ENCODE data around the gene HMGXB4. TPM values are rescaled to one million over a fixed set of nuclear protein-coding genes. Genes with fewer than 3 reads are reported as not detected.

Gene HMGXB4
- total and polyA plus RNA-seq, 2 of the 13 experiments (the other 11 are each of a cell fraction or from before 2014, with no cell fraction given), result 13.9 to 16.3 TPM

- TF ChIP-seq ZNF274 (CRISPR knock-in tag; IDR thresholded peaks at IDR 0.05), result no peak
- TF ChIP-seq CERS6 (CRISPR knock-in tag; IDR thresholded peaks at IDR 0.05), result no peak
- TF ChIP-seq ZSCAN31 (CRISPR knock-in tag; IDR thresholded peaks at IDR 0.05; ENCODE audit: low read depth), result no peak
- no peak for TF ChIP-seq PRDM10 (CRISPR knock-in tag; IDR thresholded peaks at IDR 0.05; ENCODE audit: low read depth)
- peak; percentile 64; the same call in 1 of the 2 replicates for TF ChIP-seq ZMAT3 (CRISPR knock-in tag; conservative IDR thresholded peaks at IDR 0.05)
- no peak for TF ChIP-seq CENPX (CRISPR knock-in tag; IDR thresholded peaks at IDR 0.05)
- TF ChIP-seq HMGA1 (CRISPR knock-in tag; conservative IDR thresholded peaks at IDR 0.05), result no peak
- TF ChIP-seq GPN1 (CRISPR knock-in tag; IDR thresholded peaks at IDR 0.05; ENCODE audit: borderline replicate concordance), result no peak
- no peak for TF ChIP-seq MIER2 (CRISPR knock-in tag; IDR thresholded peaks at IDR 0.05)
- peak; percentile 47 for TF ChIP-seq HDAC1 (CRISPR knock-in tag; IDR thresholded peaks at IDR 0.05)
- no peak for TF ChIP-seq ZNF790 (CRISPR knock-in tag; IDR thresholded peaks at IDR 0.05; ENCODE audit: borderline replicate concordance)
- TF ChIP-seq HBP1 (CRISPR knock-in tag; IDR thresholded peaks at IDR 0.05; ENCODE audit: low read depth), result no peak
- TF ChIP-seq MEIS2 (CRISPR knock-in tag; IDR thresholded peaks at IDR 0.05), result peak; percentile 83; the same call in 1 of the 2 replicates
- TF ChIP-seq MTA1 (CRISPR knock-in tag; IDR thresholded peaks at IDR 0.05; ENCODE audit: borderline replicate concordance), result peak; percentile 86; the same call in 1 of the 2 replicates
- no peak for TF ChIP-seq MBNL3 (CRISPR knock-in tag; conservative IDR thresholded peaks at IDR 0.05)
- no peak for TF ChIP-seq ATRX (CRISPR knock-in tag; IDR thresholded peaks at IDR 0.05; ENCODE audit: borderline replicate concordance)
- TF ChIP-seq TRIM24 (CRISPR knock-in tag; IDR thresholded peaks at IDR 0.05), result no peak
- no peak for TF ChIP-seq NCOA1 (CRISPR knock-in tag; IDR thresholded peaks at IDR 0.05)
- peak; percentile 44; the same call in 1 of the 2 replicates for TF ChIP-seq NRL (CRISPR knock-in tag; IDR thresholded peaks at IDR 0.05; ENCODE audit: borderline replicate concordance)
- no peak for TF ChIP-seq PBX2 (CRISPR knock-in tag; IDR thresholded peaks at IDR 0.05)
- TF ChIP-seq ZNF775 (CRISPR knock-in tag; IDR thresholded peaks at IDR 0.05; ENCODE audit: borderline replicate concordance), result no peak
- TF ChIP-seq ZNF580 (CRISPR knock-in tag; IDR thresholded peaks at IDR 0.05; ENCODE audit: borderline replicate concordance, low read depth), result peak; percentile 88; the same call in 1 of the 2 replicates
These were observed 55.1 kb downstream of the HMGXB4 start (continued) for GRCh38 chr22:35312198-35313059.

Measured in HepG2 (cell line).